ENCODE measurements around the gene ATG5.

Gene ATG5

DNA sequence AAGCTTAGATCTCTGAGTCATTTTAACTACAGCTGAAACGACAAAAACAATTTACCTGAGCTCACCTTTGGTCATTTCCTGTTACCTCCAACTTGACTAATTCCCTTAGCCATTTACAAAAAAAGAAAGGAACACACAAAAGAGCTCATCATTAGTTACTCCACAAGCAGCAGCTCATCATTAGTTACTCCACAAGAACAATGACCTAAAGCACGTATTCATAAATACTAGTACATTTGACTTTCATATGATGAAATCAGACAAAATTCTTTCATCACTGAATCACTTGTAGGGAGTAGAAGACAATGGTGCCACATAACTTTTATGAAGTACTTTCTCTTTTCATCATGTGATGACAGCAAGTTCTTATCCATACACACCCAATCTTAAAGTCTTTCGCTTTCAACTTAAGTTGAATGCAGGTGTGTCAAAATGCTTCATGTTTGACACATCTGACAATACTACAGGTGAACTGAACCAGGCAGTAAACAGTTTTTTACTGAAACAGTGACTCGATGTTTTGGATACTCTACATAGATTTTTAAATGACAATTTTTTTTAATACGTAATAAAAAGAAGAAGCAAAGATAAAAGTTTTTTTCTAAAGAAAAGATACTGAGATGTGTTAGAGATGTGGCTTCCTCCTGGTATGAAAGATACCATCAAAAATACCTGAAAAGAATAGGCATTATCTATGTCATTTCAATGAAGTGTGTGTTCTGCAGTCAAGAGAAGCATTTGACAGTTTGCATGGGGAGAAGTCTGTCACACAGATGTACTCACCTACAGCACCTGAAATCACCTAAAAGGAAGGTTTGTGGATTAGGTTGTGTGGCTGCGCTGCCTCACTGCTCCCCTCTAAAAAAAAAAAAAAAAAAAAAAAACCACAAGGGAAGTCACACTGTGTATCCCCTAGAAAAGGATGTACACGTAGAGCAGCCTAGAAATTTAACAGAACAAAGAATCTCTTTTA, 130.3 kb downstream of the ATG5 start:
- no peak for TF ChIP-seq SIN3A (IDR thresholded peaks at IDR 0.05; ENCODE audit: borderline replicate concordance, insufficient read depth, low read length)
- no peak for TF ChIP-seq TAF1 (IDR thresholded peaks at IDR 0.05; ENCODE audit: borderline replicate concordance, insufficient read depth, low read length)

DNA sequence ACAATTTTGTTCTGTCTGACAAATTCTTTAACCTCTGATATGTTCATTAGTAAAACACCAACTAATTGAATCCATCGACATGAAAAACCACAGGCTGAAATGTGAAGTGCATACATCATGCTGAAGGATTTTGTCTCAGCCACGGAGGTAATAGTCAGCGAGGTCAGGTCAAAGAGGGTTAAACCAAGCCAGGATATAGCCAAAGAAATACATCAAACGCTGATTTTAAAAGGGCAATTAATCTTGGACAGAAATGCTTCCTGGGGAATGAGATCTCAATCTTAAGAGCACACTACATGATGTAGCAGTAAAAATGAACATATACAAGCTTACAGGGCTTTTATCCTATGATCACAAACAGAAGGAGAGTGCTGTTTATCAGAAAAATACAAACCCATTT, 132.7 kb downstream of the ATG5 start:
- TF ChIP-seq TAF1 (IDR thresholded peaks at IDR 0.05; ENCODE audit: borderline replicate concordance, insufficient read depth, low read length) (no peak), SIN3A (IDR thresholded peaks at IDR 0.05; ENCODE audit: borderline replicate concordance, insufficient read depth, low read length) (no peak), FOXP2 (optimal IDR thresholded peaks at IDR 0.05; ENCODE audit: borderline replicate concordance, extremely low read depth, extremely low read length, insufficient read depth) (no peak), POLR2AphosphoS5 (IDR thresholded peaks at IDR 0.05; ENCODE audit: low read depth, low read length) (no peak)
- TF ChIP-seq, protein P1, sequence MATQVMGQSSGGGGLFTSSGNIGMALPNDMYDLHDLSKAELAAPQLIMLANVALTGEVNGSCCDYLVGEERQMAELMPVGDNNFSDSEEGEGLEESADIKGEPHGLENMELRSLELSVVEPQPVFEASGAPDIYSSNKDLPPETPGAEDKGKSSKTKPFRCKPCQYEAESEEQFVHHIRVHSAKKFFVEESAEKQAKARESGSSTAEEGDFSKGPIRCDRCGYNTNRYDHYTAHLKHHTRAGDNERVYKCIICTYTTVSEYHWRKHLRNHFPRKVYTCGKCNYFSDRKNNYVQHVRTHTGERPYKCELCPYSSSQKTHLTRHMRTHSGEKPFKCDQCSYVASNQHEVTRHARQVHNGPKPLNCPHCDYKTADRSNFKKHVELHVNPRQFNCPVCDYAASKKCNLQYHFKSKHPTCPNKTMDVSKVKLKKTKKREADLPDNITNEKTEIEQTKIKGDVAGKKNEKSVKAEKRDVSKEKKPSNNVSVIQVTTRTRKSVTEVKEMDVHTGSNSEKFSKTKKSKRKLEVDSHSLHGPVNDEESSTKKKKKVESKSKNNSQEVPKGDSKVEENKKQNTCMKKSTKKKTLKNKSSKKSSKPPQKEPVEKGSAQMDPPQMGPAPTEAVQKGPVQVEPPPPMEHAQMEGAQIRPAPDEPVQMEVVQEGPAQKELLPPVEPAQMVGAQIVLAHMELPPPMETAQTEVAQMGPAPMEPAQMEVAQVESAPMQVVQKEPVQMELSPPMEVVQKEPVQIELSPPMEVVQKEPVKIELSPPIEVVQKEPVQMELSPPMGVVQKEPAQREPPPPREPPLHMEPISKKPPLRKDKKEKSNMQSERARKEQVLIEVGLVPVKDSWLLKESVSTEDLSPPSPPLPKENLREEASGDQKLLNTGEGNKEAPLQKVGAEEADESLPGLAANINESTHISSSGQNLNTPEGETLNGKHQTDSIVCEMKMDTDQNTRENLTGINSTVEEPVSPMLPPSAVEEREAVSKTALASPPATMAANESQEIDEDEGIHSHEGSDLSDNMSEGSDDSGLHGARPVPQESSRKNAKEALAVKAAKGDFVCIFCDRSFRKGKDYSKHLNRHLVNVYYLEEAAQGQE (IDR thresholded peaks at IDR 0.05; ENCODE audit: insufficient read depth in 1 of 2, low read depth in 2 of 2, low read length in 2 of 2): no peak

DNA sequence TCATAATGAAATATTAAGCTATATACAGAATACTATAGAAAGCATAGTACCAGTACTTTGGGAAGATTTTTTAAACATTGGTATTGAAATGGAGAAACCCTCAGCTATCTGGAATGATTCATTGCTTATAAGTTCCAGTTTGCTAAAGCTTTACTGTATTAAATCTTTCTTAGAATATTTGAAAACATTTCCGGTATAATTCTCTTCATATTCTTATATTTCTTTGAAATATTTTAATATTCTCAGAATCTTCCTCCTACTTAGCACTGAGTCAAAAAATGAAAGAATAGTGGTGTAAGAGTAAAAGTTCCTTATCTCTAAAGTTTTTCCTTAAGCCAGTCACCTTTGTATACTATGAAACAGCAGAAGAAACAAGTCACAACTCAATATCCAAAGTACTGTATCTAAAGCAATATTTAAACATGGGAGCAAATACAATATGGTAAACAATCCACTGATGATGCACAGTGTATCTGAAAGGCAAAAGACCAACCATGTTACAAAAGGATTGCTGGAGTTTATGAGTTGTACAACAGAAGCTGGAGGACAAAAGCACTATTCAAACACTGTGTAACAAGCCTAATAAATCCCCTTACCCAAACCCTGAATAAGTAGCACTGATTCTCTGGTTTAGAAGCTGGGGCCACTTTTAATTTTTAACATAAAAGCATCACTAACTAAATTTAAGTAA, 137.3 kb downstream of the ATG5 start:
- no peak for TF ChIP-seq SIN3A (IDR thresholded peaks at IDR 0.05; ENCODE audit: borderline replicate concordance, insufficient read depth, low read length)
- no peak for TF ChIP-seq TAF1 (IDR thresholded peaks at IDR 0.05; ENCODE audit: borderline replicate concordance, insufficient read depth, low read length)
- no peak for TF ChIP-seq FOXP2 (optimal IDR thresholded peaks at IDR 0.05; ENCODE audit: borderline replicate concordance, extremely low read depth, extremely low read length, insufficient read depth)
- TF ChIP-seq, protein P1 (IDR thresholded peaks at IDR 0.05; ENCODE audit: insufficient read depth in 1 of 2, low read depth in 2 of 2, low read length in 2 of 2): no peak
- TF ChIP-seq POLR2AphosphoS5 (IDR thresholded peaks at IDR 0.05; ENCODE audit: low read depth, low read length): no peak

DNA sequence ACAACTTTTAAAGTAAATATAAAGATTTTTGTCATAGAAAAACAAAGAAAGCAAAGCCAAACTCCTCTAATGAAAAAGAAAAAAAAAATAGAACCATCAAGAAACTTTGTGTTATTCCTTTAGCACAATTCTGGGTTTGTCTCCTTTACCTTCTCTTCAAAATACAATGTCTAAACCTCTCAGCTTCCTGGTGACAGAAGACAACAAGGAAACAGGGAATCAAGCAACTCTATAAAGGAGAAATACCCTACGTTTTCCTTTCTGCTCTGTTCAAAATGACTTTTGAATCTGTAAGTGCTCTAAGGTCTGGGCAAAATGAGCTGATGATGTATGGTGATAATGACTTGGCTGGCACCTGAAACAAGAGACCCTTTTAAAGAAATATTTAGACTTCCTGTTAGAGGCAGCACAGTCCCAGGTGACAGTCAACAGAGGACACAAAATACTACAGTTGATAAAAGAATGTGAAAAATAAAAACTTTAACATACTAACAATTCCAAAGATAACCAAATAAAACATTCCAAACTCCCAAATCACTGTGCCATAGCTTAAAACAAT, 138.1 kb downstream of the ATG5 start:
- no peak for TF ChIP-seq TAF1 (IDR thresholded peaks at IDR 0.05; ENCODE audit: borderline replicate concordance, insufficient read depth, low read length)
- TF ChIP-seq POLR2AphosphoS5 (IDR thresholded peaks at IDR 0.05; ENCODE audit: low read depth, low read length): no peak
- TF ChIP-seq, protein P1 (IDR thresholded peaks at IDR 0.05; ENCODE audit: insufficient read depth in 1 of 2, low read depth in 2 of 2, low read length in 2 of 2): no peak
- TF ChIP-seq SIN3A (IDR thresholded peaks at IDR 0.05; ENCODE audit: borderline replicate concordance, insufficient read depth, low read length): no peak
- no peak for TF ChIP-seq FOXP2 (optimal IDR thresholded peaks at IDR 0.05; ENCODE audit: borderline replicate concordance, extremely low read depth, extremely low read length, insufficient read depth)

DNA sequence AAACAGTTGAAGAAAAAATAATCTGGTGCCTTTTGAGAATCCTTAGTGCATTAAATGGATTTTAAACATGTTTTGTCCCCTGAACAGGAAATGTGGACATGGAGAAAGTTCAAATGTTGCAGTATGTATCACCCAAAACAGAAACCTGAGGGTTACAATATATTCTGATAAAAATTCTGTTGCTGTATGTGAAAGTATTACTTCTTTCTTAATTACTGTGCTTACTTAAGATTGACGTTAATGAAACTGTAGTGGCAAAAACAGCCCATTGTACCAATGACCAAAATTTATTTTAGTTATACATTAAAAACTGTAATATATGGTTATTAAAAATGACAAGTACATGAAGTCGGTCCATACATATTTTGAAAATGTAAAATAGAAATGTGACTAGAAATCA, 138.8 kb downstream of the ATG5 start:
- TF ChIP-seq, protein P1 (IDR thresholded peaks at IDR 0.05; ENCODE audit: insufficient read depth in 1 of 2, low read depth in 2 of 2, low read length in 2 of 2): no peak
- TF ChIP-seq FOXP2 (optimal IDR thresholded peaks at IDR 0.05; ENCODE audit: borderline replicate concordance, extremely low read depth, extremely low read length, insufficient read depth) (no peak), POLR2AphosphoS5 (IDR thresholded peaks at IDR 0.05; ENCODE audit: low read depth, low read length) (no peak), TAF1 (IDR thresholded peaks at IDR 0.05; ENCODE audit: borderline replicate concordance, insufficient read depth, low read length) (no peak), SIN3A (IDR thresholded peaks at IDR 0.05; ENCODE audit: borderline replicate concordance, insufficient read depth, low read length) (no peak)
